Liver (tissue), 9 donors: ENCODE measurements around the gene TENT4B. TPM values are rescaled to one million over a fixed set of nuclear protein-coding genes. Genes with fewer than 3 reads are reported as not detected.

Source experiments
- DNase-seq: peaks from one replicate; pipeline ENCODE4 v3.0.0-alpha.2; 2017; ENCODE audit warnings: low spot score
- H3K27ac ChIP-seq, 2 donors: one replicate each; pipeline ENCODE4 v1.7.0; 2013; ENCODE audit warnings: inconsistent platforms in 2 of 2, low read length in 2 of 2, control low read depth in 1 of 2, low read depth in 1 of 2, mild to moderate bottlenecking in 1 of 2
- H3K27me3 ChIP-seq, 4 donors: one replicate each; pipeline versions ENCODE4 v1.6.1 to v1.7.0; 2013; ENCODE audit warnings: low read length in 3 of 4, inconsistent platforms in 1 of 4, mild to moderate bottlenecking in 1 of 4, moderate library complexity in 1 of 4; ENCODE audit not compliant: control insufficient read depth in 4 of 4, insufficient read depth in 4 of 4
- H3K36me3 ChIP-seq, 4 donors: one replicate each; pipeline versions ENCODE4 v1.6.1 to v1.7.0; 2013; ENCODE audit warnings: low read length in 3 of 4, mild to moderate bottlenecking in 3 of 4, low read depth in 1 of 4, moderate library complexity in 1 of 4; ENCODE audit not compliant: control insufficient read depth in 4 of 4, insufficient read depth in 3 of 4
- H3K4me1 ChIP-seq, 4 donors: one replicate each; pipeline versions ENCODE4 v1.6.1 to v1.7.0; 2013; ENCODE audit warnings: low read length in 3 of 4, mild to moderate bottlenecking in 3 of 4, moderate library complexity in 1 of 4; ENCODE audit not compliant: control insufficient read depth in 4 of 4, insufficient read depth in 4 of 4
- H3K4me3 ChIP-seq, 3 donors: one replicate each; pipeline versions ENCODE4 v1.6.1 to v1.7.0; 2013; ENCODE audit warnings: low read length in 3 of 3, control low read depth in 1 of 3, low read depth in 1 of 3, mild to moderate bottlenecking in 1 of 3
- H3K9ac ChIP-seq, 2 donors: one replicate each; pipeline ENCODE4 v1.7.0; 2013; ENCODE audit warnings: low read length in 2 of 2, mild to moderate bottlenecking in 2 of 2, moderate library complexity in 2 of 2, control low read depth in 1 of 2, low read depth in 1 of 2
- H3K9me3 ChIP-seq, 4 donors: one replicate each; pipeline versions ENCODE4 v1.6.1 to v1.7.0; 2013; ENCODE audit warnings: low read length in 3 of 4; ENCODE audit not compliant: control insufficient read depth in 4 of 4
- CTCF ChIP-seq: fragments of 150-350 bp; IDR thresholded peaks from 2 replicates; pipeline ENCODE4 v1.5.1; 2017; ENCODE audit warnings: improper control_type of control experiment, low read depth, low read length; ENCODE audit not compliant: missing input control
- EGR1 ChIP-seq, 2 donors: IDR thresholded peaks; 2 replicates each; pipeline ENCODE4 v1.6.1; 2016 to 2018; ENCODE audit warnings: antibody characterized with exemption in 2 of 2, low read depth in 2 of 2
- HNF4A ChIP-seq, 2 donors: conservative IDR thresholded peaks; 2 replicates each; pipeline ENCODE4 v1.6.1; 2016; ENCODE audit warnings: antibody characterized with exemption in 2 of 2, mild to moderate bottlenecking in 2 of 2
- JUND ChIP-seq, 2 donors: IDR thresholded peaks; 2 replicates each; pipeline ENCODE4 v1.6.1; 2016; ENCODE audit warnings: antibody characterized with exemption in 2 of 2
- MAX ChIP-seq: IDR thresholded peaks from 2 replicates; pipeline ENCODE4 v1.6.1; 2016; ENCODE audit warnings: antibody characterized with exemption
- SP1 ChIP-seq: IDR thresholded peaks from 2 replicates; pipeline ENCODE4 v1.6.1; 2018; ENCODE audit warnings: antibody characterized with exemption, mild to moderate bottlenecking
- TAF1 ChIP-seq: conservative IDR thresholded peaks from 2 replicates; pipeline ENCODE4 v1.6.1; 2016; ENCODE audit warnings: antibody characterized with exemption, mild to moderate bottlenecking
- YY1 ChIP-seq: IDR thresholded peaks from 2 replicates; pipeline ENCODE4 v1.6.1; 2016; ENCODE audit warnings: antibody characterized with exemption, mild to moderate bottlenecking
- ZBTB33 ChIP-seq: IDR thresholded peaks from 2 replicates; pipeline ENCODE4 v1.6.1; 2016; ENCODE audit warnings: antibody characterized with exemption
- WGBS: extraction: QIAGEN DNeasy Blood & Tissue Kit; methylation state at CpG from one replicate; pipeline ENCODE4 v1.1.7; 2013; 5-methylcytosine and 5-hydroxymethylcytosine counted together
- polyA plus RNA-seq, 2 donors: library from polyadenylated mRNA; stranded (reverse) in 1 of 2; unstranded in 1 of 2; fragments of 200-250 nt in 1 of 2; fragments of >200 nt in 1 of 2; fragmentation: Nextera tagmentation in 1 of 2; extraction: Ambion mirVana in 1 of 2; gene quantifications; one replicate each; pipeline versions ENCODE4 v1.2.1 to v1.2.3, GENCODE V29; 2013 to 2015
- total RNA-seq, 2 donors: library from RNA; depleted of rRNA; stranded (reverse); fragments of >200 nt; gene quantifications; one replicate each; pipeline ENCODE4 v1.2.3, GENCODE V29; 2014
- donor health status: healthy.
- donor health status: healthy.
- donor health status: healthy.
- donor health status: healthy.
- donor health status: healthy.

TENT4B gene
- total and polyA plus RNA-seq, 4 donors, result 4.2 to 10.8 (median 7.9) TPM

- TF ChIP-seq EGR1 (IDR thresholded peaks at IDR 0.05; ENCODE audit: low read depth in 2 of 2) (no peak), ZBTB33 (no peak)
These were observed 76.1 kb downstream of the TENT4B start (continued) for GRCh38 chr16:50229149-50229726.

DNA sequence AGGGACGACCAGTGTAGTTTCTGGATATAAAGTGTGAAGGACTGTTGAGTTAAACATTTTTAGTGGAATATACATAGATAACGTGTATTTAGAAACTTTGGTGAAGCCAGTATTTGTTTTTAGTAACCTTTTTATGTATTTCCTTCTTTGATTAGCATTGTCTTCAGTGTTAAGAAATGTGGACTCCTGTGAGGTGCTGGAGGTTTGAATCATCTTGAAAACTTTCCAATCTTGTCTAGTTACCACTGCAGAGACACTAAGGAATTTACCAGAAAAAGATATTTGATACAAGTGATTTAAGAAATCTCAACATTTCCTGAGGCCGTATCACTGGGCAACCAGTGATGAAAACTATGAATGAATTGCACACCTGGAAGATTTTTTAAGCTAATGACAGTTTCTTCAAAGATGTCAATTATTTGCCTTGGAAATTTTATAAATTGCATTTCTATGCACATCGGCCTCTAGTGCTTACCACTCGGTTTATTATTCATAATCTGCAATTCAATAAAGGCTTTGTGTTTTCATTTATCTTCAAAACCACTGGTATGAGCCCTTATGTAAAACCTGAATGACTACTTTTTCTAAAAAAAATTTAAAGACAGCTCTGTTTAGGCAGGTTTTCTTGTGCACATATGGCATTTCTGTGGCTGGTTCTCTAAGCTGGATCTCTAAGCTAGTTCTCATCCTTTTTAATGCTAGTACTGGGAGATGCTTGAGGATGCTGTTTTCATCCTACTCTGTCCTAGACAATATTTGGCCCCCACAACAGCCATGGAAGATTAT lies 81.9 kb downstream of the TENT4B start:
- Histone ChIP-seq H3K4me1 (no peaks in the 10 kb centered on the region), H3K9me3 (no peaks in the 10 kb centered on the region), H3K36me3 (no peaks in the 10 kb centered on the region), H3K9ac (no peak overlapping the region), H3K27ac (no peak overlapping the region), H3K4me3 (no peak overlapping the region), H3K27me3 (no peaks in the 10 kb centered on the region)
- TF ChIP-seq MAX (no peak), HNF4A (conservative IDR thresholded peaks at IDR 0.05) (no peak), CTCF (no peak), ZBTB33 (no peak), SP1 (no peak), YY1 (no peak)
- DNase-seq, result no peak
- WGBS, result 81% methylated on average over 5 of the region's 5 CpGs

DNA sequence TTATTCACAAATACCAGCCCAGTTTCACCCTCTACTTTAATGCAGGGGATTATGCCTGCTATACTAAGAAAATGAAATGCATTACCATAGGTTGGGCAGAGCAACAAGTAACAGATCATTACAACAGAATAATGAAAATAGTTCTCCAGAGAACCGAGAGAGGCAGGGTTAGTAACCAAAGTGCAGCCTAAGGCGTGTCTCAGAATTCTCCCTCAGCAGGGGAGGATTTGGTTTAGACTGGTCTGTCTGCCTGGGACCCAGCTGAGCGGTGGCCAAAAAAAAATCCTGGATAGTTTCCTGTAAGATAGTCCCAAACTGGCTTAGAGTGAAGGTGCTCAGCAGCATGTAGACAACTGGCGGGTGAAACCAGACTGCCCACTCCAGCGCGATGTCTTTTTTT lies 82.5 kb downstream of the TENT4B start:
- 79% methylated on average over 6 of the region's 6 CpGs for WGBS
- Histone ChIP-seq H3K9ac (no peak overlapping the region), H3K27ac (no peak overlapping the region), H3K9me3 (no peaks in the 10 kb centered on the region), H3K4me3 (no peak overlapping the region), H3K4me1 (no peaks in the 10 kb centered on the region), H3K27me3 (no peaks in the 10 kb centered on the region), H3K36me3 (no peaks in the 10 kb centered on the region)
- no peak for DNase-seq
- no peak for TF ChIP-seq JUND (IDR thresholded peaks at IDR 0.05)
- TF ChIP-seq TAF1, result no peak
